Keratinocyte (primary cell): ENCODE data around the gene ZBTB24. TPM values are rescaled to one million over a fixed set of nuclear protein-coding genes. Genes with fewer than 3 reads are reported as not detected.
"Not testable (repeated sequence)": the region's sequence is repeated elsewhere in the genome, so short reads cannot be mapped to it uniquely, and the experiment has no call there.

Experiments
- DNase-seq: peaks from one replicate; pipeline ENCODE4 v3.0.0-alpha.2; 2011; ENCODE audit warnings: low read depth, missing footprints, low spot score
- FAIRE-seq: peaks from 2 replicates; lab custom pipeline; 2011; peaks lifted over from hg19 to GRCh38; lab: Jason Lieb, UNC
- H2AFZ ChIP-seq: 2 replicates; pipeline ENCODE4 v1.6.0; 2012; ENCODE audit warnings: low read length, control low read depth, inconsistent platforms; ENCODE audit not compliant: control insufficient read depth
- H3K27ac ChIP-seq: 2 replicates; pipeline ENCODE4 v1.5.1; 2011; ENCODE audit warnings: low read length; ENCODE audit not compliant: control insufficient read depth, insufficient read depth
- H3K27me3 ChIP-seq: 3 replicates; pipeline ENCODE4 v1.6.0; 2011; ENCODE audit warnings: low read length; ENCODE audit not compliant: control insufficient read depth, insufficient read depth; ENCODE audit errors: extremely low read depth
- H3K36me3 ChIP-seq, 2 experiments: 2 replicates in 1 of 2; 3 replicates in 1 of 2; pipeline ENCODE4 v1.5.1; 2011; ENCODE audit warnings: low read length in 2 of 2, mild to moderate bottlenecking in 1 of 2; ENCODE audit not compliant: control insufficient read depth in 2 of 2, insufficient read depth in 2 of 2; ENCODE audit errors: extremely low read depth in 1 of 2
- H3K4me1 ChIP-seq: 3 replicates; pipeline ENCODE4 v1.5.1; 2011; ENCODE audit warnings: low read length; ENCODE audit not compliant: control insufficient read depth, insufficient read depth; ENCODE audit errors: extremely low read depth
- H3K4me2 ChIP-seq: 3 replicates; pipeline ENCODE4 v1.6.0; 2011; ENCODE audit warnings: low read depth, low read length; ENCODE audit not compliant: control insufficient read depth, insufficient read depth; ENCODE audit errors: extremely low read depth
- H3K4me3 ChIP-seq, 3 experiments: fragments of 200-600 bp in 1 of 3; sonication (generic) in 1 of 3; 2 replicates in 2 of 3; 3 replicates in 1 of 3; pipeline ENCODE4 v1.5.1; 2011 to 2016; ENCODE audit warnings: low read length in 3 of 3, mild to moderate bottlenecking in 3 of 3, control low read depth in 2 of 3, inconsistent platforms in 1 of 3, low read depth in 1 of 3, mixed read lengths in 1 of 3, mixed run types in 1 of 3, moderate library complexity in 1 of 3; ENCODE audit not compliant: control insufficient read depth in 2 of 3, insufficient read depth in 2 of 3; ENCODE audit errors: extremely low read depth in 1 of 3
- H3K79me2 ChIP-seq: 2 replicates; pipeline ENCODE4 v1.6.0; 2012; ENCODE audit warnings: low read length; ENCODE audit not compliant: control insufficient read depth, insufficient read depth
- H3K9ac ChIP-seq: 3 replicates; pipeline ENCODE4 v1.6.0; 2011; ENCODE audit warnings: low read length; ENCODE audit not compliant: control insufficient read depth, insufficient read depth; ENCODE audit errors: extremely low read depth
- H3K9me1 ChIP-seq: 3 replicates; pipeline ENCODE4 v1.6.0; 2011; ENCODE audit warnings: low read length; ENCODE audit not compliant: control insufficient read depth, insufficient read depth; ENCODE audit errors: extremely low read depth
- H3K9me3 ChIP-seq: 2 replicates; pipeline ENCODE4 v1.5.1; 2012; ENCODE audit warnings: low read depth, low read length; ENCODE audit not compliant: control insufficient read depth
- H4K20me1 ChIP-seq: 3 replicates; pipeline ENCODE4 v1.6.0; 2011; ENCODE audit warnings: low read length; ENCODE audit not compliant: control insufficient read depth, insufficient read depth; ENCODE audit errors: extremely low read depth
- EZH2 ChIP-seq: IDR thresholded peaks from one replicate; pipeline ENCODE4 v1.6.1; 2012; ENCODE audit warnings: inconsistent platforms, mild to moderate bottlenecking, low read length, moderate library complexity
- dilution Hi-C: fragments of 300-500 bp; cut with MboI; formaldehyde crosslinking; loops from one replicate; pipeline ENCODE4 v1.7.0; 2020; ENCODE audit warnings: low sequenced_read_pairs; ENCODE audit not compliant: extremely low pct_ligation_motif_present
- polyA plus RNA-seq, 5 experiments: library from polyadenylated mRNA; depleted of rRNA in 3 of 5; stranded (reverse) in 3 of 5; stranded (forward) in 1 of 5; unstranded in 1 of 5; fragments of >200 nt; gene quantifications; 1 replicate in 1 of 5; 2 replicates in 3 of 5; 3 replicates in 1 of 5; pipeline versions ENCODE4 v1.2.1 to v1.2.3, GENCODE V29; 2011 to 2012; ENCODE audit warnings: missing spikeins in 2 of 5, low read depth in 1 of 5, low replicate concordance in 1 of 5
- TF ChIP-seq, protein P1 (sequence below), 3 experiments: IDR thresholded peaks in 1 of 3; conservative IDR thresholded peaks in 1 of 3; optimal IDR thresholded peaks in 1 of 3; 2 replicates in 2 of 3; 3 replicates in 1 of 3; pipeline versions ENCODE3 to v1.5.1; 2011; ENCODE audit warnings: low read length in 3 of 3, mild to moderate bottlenecking in 3 of 3, moderate library complexity in 2 of 3, control low read depth in 1 of 3, inconsistent platforms in 1 of 3; ENCODE audit not compliant: insufficient read depth in 2 of 3; ENCODE audit errors: extremely low read depth in 1 of 3

Gene ZBTB24
- polyA plus RNA-seq, 1 donor (not counting 4 experiments of a cell fraction or from before 2014, with no cell fraction given) = 4.6 TPM

DNA sequence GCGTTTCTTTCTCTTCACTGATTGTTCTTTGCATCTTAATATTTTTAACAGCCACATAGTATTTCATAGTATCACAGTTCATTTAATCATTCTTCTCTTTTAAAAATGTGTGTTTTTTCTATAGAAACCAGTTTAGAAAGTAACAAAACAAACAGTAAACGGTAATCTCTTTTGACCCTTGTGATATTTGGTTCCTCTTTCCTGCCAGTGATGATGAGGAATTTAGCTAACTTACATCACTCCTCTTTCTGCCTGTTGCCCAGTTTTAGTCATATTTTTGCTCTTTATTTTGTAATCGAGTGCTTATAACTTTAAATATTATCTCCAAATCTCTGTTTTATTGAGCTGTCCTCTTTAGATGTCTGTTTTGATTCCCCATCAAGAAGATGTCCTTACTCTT, 38.1 kb upstream of the ZBTB24 start:
- FAIRE-seq (no peak), DNase-seq (no peak)
- Histone ChIP-seq H3K27me3 (no peaks in the 10 kb centered on the region), H3K79me2 (no peaks in the 10 kb centered on the region), H3K9ac (no peak overlapping the region), H3K4me3 (no peak overlapping the region), H3K9me3 (no peaks in the 10 kb centered on the region), H3K27ac (no peak overlapping the region), H4K20me1 (no peaks in the 10 kb centered on the region), H3K36me3 (no peaks in the 10 kb centered on the region), H2AFZ (no peak overlapping the region), H3K4me1 (no peaks in the 10 kb centered on the region), H3K4me2 (no peak overlapping the region), H3K9me1 (no peaks in the 10 kb centered on the region)
- dilution Hi-C loops = no loop called here
- no peak for TF ChIP-seq EZH2
- TF ChIP-seq, protein P1, sequence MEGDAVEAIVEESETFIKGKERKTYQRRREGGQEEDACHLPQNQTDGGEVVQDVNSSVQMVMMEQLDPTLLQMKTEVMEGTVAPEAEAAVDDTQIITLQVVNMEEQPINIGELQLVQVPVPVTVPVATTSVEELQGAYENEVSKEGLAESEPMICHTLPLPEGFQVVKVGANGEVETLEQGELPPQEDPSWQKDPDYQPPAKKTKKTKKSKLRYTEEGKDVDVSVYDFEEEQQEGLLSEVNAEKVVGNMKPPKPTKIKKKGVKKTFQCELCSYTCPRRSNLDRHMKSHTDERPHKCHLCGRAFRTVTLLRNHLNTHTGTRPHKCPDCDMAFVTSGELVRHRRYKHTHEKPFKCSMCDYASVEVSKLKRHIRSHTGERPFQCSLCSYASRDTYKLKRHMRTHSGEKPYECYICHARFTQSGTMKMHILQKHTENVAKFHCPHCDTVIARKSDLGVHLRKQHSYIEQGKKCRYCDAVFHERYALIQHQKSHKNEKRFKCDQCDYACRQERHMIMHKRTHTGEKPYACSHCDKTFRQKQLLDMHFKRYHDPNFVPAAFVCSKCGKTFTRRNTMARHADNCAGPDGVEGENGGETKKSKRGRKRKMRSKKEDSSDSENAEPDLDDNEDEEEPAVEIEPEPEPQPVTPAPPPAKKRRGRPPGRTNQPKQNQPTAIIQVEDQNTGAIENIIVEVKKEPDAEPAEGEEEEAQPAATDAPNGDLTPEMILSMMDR (optimal IDR thresholded peaks at IDR 0.05 in 1 of 3, IDR thresholded peaks at IDR 0.05 in 1 of 3, conservative IDR thresholded peaks at IDR 0.05 in 1 of 3; ENCODE audit: extremely low read depth in 1 of 3, insufficient read depth in 2 of 3, low read length in 3 of 3) = no peak

DNA sequence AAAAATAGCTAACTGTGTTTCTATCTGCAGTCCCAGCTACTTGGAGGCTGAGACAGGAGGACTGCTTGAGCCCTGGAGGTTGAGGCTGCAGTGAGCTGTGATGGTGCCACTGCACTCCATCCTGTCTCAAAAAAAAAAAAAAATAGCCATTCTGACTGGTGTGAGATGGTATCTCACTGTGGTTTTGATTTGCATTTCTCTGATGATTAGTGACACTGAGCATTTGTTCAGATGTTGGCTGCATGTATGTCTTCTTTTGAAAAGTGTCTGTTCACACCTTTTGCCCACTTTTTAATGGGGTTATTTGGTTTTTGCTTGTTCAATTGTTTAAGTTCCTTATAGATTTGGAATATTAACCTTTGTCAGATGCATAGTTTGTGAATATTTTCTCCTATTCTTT, 36.6 kb upstream of the ZBTB24 start:
- dilution Hi-C loops, H3K9me3 ChIP-seq: not testable (repeated sequence)

DNA sequence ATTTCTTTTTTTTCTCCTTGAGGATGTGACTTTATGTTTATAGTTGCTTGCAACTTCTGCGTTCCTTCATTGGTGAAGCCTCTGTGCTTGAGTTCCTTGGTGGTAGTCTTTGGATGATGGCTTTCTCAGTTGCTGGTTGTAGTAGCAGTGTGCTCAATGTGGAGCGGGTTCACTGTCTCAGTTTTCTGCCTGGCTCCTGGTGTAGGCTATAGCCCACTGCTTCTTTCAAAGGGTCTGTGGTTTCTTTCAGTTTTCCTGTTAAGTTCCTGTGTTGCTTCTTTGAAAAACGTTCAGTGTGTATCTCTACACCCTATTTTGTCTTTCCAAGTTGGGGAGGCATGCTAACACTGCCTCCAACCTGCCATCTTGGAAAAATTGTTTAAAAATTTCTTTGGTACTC, 33.9 kb upstream of the ZBTB24 start:
- H3K27ac ChIP-seq = no peak overlapping the region
- H3K9me3 ChIP-seq = no peaks in the 10 kb centered on the region
- TF ChIP-seq, protein P1 (optimal IDR thresholded peaks at IDR 0.05 in 1 of 3, IDR thresholded peaks at IDR 0.05 in 1 of 3, conservative IDR thresholded peaks at IDR 0.05 in 1 of 3; ENCODE audit: extremely low read depth in 1 of 3, insufficient read depth in 2 of 3, low read length in 3 of 3) = no peak
- TF ChIP-seq EZH2 = no peak
- no peak overlapping the region for H3K4me3 ChIP-seq
- no peak overlapping the region for H3K4me2 ChIP-seq
- dilution Hi-C loops = no loop called here
- H3K4me1 ChIP-seq = no peaks in the 10 kb centered on the region
- H3K79me2 ChIP-seq = no peaks in the 10 kb centered on the region
- no peak for DNase-seq
- no peak overlapping the region for H2AFZ ChIP-seq
- no peak for FAIRE-seq
- H3K36me3 ChIP-seq = no peaks in the 10 kb centered on the region
- no peaks in the 10 kb centered on the region for H3K27me3 ChIP-seq
- H3K9ac ChIP-seq = no peak overlapping the region
- H4K20me1 ChIP-seq = no peaks in the 10 kb centered on the region
- H3K9me1 ChIP-seq = no peaks in the 10 kb centered on the region

More for the DNA sequence above, 36.6 kb upstream of the ZBTB24 start:
- H3K4me3 ChIP-seq, DNase-seq, H3K4me2 ChIP-seq, H3K9ac ChIP-seq, H4K20me1 ChIP-seq, FAIRE-seq, H2AFZ ChIP-seq, H3K9me1 ChIP-seq, H3K27ac ChIP-seq, H3K4me1 ChIP-seq, H3K27me3 ChIP-seq, H3K36me3 ChIP-seq, H3K79me2 ChIP-seq: not testable (repeated sequence)
